ENCODE results near the gene HELZ.

DNA sequence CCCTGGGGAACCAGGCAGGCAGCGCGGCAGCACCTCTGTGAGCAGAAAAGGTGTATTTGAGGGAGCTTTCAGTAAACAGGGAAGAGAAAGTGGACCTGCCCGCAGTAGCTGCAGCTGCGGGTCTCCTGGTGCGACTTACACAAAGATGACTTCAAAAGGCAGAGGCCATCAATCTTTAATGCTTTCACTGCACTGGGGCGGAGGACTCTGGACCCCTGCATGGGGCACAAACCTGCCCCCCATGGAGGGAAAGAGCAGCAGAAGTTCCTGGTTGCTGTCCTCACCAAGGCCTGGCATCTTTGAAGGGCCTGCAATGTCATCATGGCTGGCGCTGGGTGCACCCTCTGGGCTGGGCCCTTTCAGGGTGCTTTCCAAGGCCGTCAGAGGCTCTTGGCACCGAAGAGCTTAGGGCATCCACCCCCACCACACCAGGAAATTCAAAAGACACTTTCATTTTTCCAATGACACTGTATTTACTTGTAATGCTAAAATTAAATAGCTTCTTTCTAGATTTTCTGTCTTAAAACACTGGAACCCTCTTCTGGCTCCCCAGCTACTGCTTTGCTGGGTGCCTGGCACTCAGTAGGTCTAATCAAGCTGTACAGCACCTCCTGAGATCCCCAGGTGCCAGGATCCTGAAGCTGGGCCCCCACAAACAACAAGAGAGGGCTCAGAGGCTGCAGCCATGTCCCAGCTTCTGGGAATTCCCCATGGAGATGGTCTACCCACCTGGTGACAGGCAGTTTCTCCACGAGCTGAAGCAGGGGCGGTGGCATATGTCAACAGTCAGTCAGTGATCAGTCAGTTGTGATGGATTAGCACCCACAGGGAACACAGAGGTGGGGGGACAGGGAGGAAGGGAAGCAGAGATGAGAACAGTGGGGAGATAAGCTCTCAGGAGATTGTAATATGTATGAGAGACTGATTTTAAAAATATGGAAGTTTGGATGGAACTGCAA is 202.8 kb downstream of the HELZ start:
- TF ChIP-seq, protein P1, sequence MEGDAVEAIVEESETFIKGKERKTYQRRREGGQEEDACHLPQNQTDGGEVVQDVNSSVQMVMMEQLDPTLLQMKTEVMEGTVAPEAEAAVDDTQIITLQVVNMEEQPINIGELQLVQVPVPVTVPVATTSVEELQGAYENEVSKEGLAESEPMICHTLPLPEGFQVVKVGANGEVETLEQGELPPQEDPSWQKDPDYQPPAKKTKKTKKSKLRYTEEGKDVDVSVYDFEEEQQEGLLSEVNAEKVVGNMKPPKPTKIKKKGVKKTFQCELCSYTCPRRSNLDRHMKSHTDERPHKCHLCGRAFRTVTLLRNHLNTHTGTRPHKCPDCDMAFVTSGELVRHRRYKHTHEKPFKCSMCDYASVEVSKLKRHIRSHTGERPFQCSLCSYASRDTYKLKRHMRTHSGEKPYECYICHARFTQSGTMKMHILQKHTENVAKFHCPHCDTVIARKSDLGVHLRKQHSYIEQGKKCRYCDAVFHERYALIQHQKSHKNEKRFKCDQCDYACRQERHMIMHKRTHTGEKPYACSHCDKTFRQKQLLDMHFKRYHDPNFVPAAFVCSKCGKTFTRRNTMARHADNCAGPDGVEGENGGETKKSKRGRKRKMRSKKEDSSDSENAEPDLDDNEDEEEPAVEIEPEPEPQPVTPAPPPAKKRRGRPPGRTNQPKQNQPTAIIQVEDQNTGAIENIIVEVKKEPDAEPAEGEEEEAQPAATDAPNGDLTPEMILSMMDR (IDR thresholded peaks at IDR 0.05; ENCODE audit: insufficient read depth, low read depth, low read length), result no peak
- no peak for TF ChIP-seq EZH2 (IDR thresholded peaks at IDR 0.05; ENCODE audit: insufficient read depth, low read length)
